SU-DHL-6 (cell line): Measurements from ENCODE around the gene CYTH1.

ENCODE experiments used
- H2AFZ ChIP-seq: fragments of 200-600 bp; sonication (generic); 2 replicates; pipeline ENCODE4 v1.6.1; 2014; ENCODE audit warnings: low read depth, mild to moderate bottlenecking, moderate library complexity, mixed read lengths, antibody characterized with exemption, low read length; ENCODE audit not compliant: severe bottlenecking
- H3F3A ChIP-seq: fragments of 200-600 bp; shearing (Covaris generic); 2 replicates; pipeline ENCODE4 v1.6.0; 2016; ENCODE audit warnings: antibody characterized with exemption, mild to moderate bottlenecking; ENCODE audit not compliant: insufficient read depth
- H3K27ac ChIP-seq: fragments of 200-600 bp; sonication (generic); 2 replicates; pipeline ENCODE4 v1.5.1; 2016; ENCODE audit warnings: low read depth, mild to moderate bottlenecking, low read length, moderate library complexity, mixed read lengths
- H3K27me3 ChIP-seq: fragments of 200-600 bp; sonication (generic), shearing (Covaris generic); 2 replicates; pipeline ENCODE4 v1.6.0; 2014; ENCODE audit warnings: mild to moderate bottlenecking, low read length
- H3K36me3 ChIP-seq: fragments of 200-600 bp; sonication (generic); 2 replicates; pipeline ENCODE4 v1.6.1; 2014; ENCODE audit warnings: mild to moderate bottlenecking, low read length, mixed read lengths
- H3K4me2 ChIP-seq: fragments of 300-600, 200-600 bp; shearing (Covaris generic), sonication (generic); 2 replicates; pipeline ENCODE4 v1.6.0; 2014; ENCODE audit warnings: low read length, low read depth, mild to moderate bottlenecking; ENCODE audit not compliant: poor library complexity, severe bottlenecking
- H3K4me3 ChIP-seq: fragments of 200-600 bp; sonication (generic); 2 replicates; pipeline ENCODE4 v1.5.1; 2014; ENCODE audit warnings: antibody characterized with exemption, low read length, mild to moderate bottlenecking, mixed read lengths; ENCODE audit not compliant: insufficient read depth, poor library complexity, severe bottlenecking
- H3K79me2 ChIP-seq: fragments of 200-600 bp; sonication (generic); 2 replicates; pipeline ENCODE4 v1.6.1; 2014; ENCODE audit warnings: mild to moderate bottlenecking, low read length, moderate library complexity; ENCODE audit not compliant: insufficient read depth
- H3K9ac ChIP-seq: fragments of 200-600 bp; sonication (generic); 2 replicates; pipeline ENCODE4 v1.7.0; 2014; ENCODE audit warnings: mild to moderate bottlenecking, low read length
- H3K9me2 ChIP-seq: fragments of 200-600 bp; sonication (generic); replicated peaks from 2 replicates; pipeline ENCODE4 v1.6.1; 2014; ENCODE audit warnings: low read length; ENCODE audit not compliant: insufficient read depth
- H3K9me3 ChIP-seq: fragments of 200-600 bp; sonication (generic); 2 replicates; pipeline ENCODE4 v1.6.1; 2014; ENCODE audit warnings: low read length, mixed read lengths; ENCODE audit not compliant: insufficient read depth
- H4K20me1 ChIP-seq: fragments of 200-600 bp; sonication (generic); 2 replicates; pipeline ENCODE4 v1.6.1; 2014; ENCODE audit warnings: low read depth, mild to moderate bottlenecking, antibody characterized with exemption, low read length, moderate library complexity, mixed read lengths
- CTCF ChIP-seq: fragments of 200-600 bp; sonication (generic); IDR thresholded peaks from one replicate; pipeline ENCODE4 v1.5.1; 2017; ENCODE audit warnings: antibody characterized with exemption, mild to moderate bottlenecking, low read length, moderate library complexity; ENCODE audit not compliant: insufficient read depth, poor library complexity, severe bottlenecking
- EZH2phosphoT487 ChIP-seq: fragments of 200-600 bp; sonication (generic), shearing (Covaris generic); conservative IDR thresholded peaks from 2 replicates; pipeline ENCODE4 v1.6.1; 2018; ENCODE audit warnings: mild to moderate bottlenecking, antibody characterized with exemption, low read length, moderate library complexity, mixed read lengths

CYTH1 gene

GRCh38 chr17:78815696-78816095 is 33.6 kb upstream of the CYTH1 start:
- Histone ChIP-seq H3K36me3 (peaks cover 9% of the 10 kb centered on the region; the same call in 1 of the 2 replicates), H3F3A (no peaks in the 10 kb centered on the region), H3K9ac (no peak overlapping the region), H3K9me3 (no peaks in the 10 kb centered on the region), H3K27ac (no peak overlapping the region), H4K20me1 (no peaks in the 10 kb centered on the region), H2AFZ (no peak overlapping the region), H3K27me3 (no peaks in the 10 kb centered on the region), H3K4me2 (no peak overlapping the region), H3K79me2 (no peaks in the 10 kb centered on the region), H3K9me2 (no peaks in the 10 kb centered on the region), H3K4me3 (no peak overlapping the region)
- TF ChIP-seq EZH2phosphoT487 (no peak), CTCF (no peak)

- no peak overlapping the region for H2AFZ ChIP-seq
- no peak overlapping the region for H3K4me3 ChIP-seq
- H3K27me3 ChIP-seq = no peaks in the 10 kb centered on the region
- no peaks in the 10 kb centered on the region for H3K9me3 ChIP-seq
- no peaks in the 10 kb centered on the region for H3F3A ChIP-seq
- peaks cover 11% of the 10 kb centered on the region for H3K36me3 ChIP-seq
- no peaks in the 10 kb centered on the region for H4K20me1 ChIP-seq
- H3K27ac ChIP-seq = no peak overlapping the region
- no peaks in the 10 kb centered on the region for H3K9me2 ChIP-seq
- no peaks in the 10 kb centered on the region for H3K79me2 ChIP-seq
- no peak overlapping the region for H3K4me2 ChIP-seq
- TF ChIP-seq CTCF (no peak), EZH2phosphoT487 (no peak)
- H3K9ac ChIP-seq = no peak overlapping the region
Observed at GRCh38 chr17:78812855-78813254, 30.8 kb upstream of the CYTH1 start.

- Histone ChIP-seq H3K4me3 (no peak overlapping the region), H3K27ac (no peak overlapping the region), H3K9me2 (no peaks in the 10 kb centered on the region), H3K79me2 (no peaks in the 10 kb centered on the region), H3K9me3 (no peaks in the 10 kb centered on the region), H3F3A (no peaks in the 10 kb centered on the region), H3K4me2 (no peak overlapping the region), H3K27me3 (no peaks in the 10 kb centered on the region), H3K36me3 (peaks cover 13% of the 10 kb centered on the region), H4K20me1 (no peaks in the 10 kb centered on the region), H3K9ac (no peak overlapping the region), H2AFZ (no peak overlapping the region)
- TF ChIP-seq EZH2phosphoT487 = no peak
- TF ChIP-seq CTCF = no peak
Observed at GRCh38 chr17:78808163-78808562, 26.1 kb upstream of the CYTH1 start.
